Activated B cell treated with CpG ODN at 0.5 μM for 24 hours (primary cell): ENCODE data around the gene MYH6. TPM values are rescaled to one million over a fixed set of nuclear protein-coding genes. Genes with fewer than 3 reads are reported as not detected.

Experiments
- ATAC-seq: fragments of 200-7000 bp; cut with Tn5 transposase; one replicate; pipeline ENCODE4 v1.10.0; 2021; ENCODE audit warnings: low read depth, mild to moderate bottlenecking, moderate library complexity
- CTCF ChIA-PET: fragments of 350-600 bp; sonication (Branson Sonifier 250); formaldehyde crosslinking; loops from one replicate; lab custom pipeline; 2021; ENCODE audit warnings: antibody characterized with exemption; lab: Charles Lee
- POLR2A ChIA-PET: fragments of 350-600 bp; sonication (Branson Sonifier 250); formaldehyde crosslinking; loops from one replicate; lab custom pipeline; 2021; ENCODE audit warnings: antibody characterized with exemption; lab: Charles Lee
- DNase-seq: peaks from one replicate; pipeline ENCODE4 v3.0.0; 2022
- H3K27ac Mint-ChIP-seq: one replicate; pipeline ENCODE4 v1.8.0; 2020; ENCODE audit warnings: mixed read lengths
- H3K27me3 Mint-ChIP-seq: one replicate; pipeline ENCODE4 v1.8.0; 2021; ENCODE audit warnings: mixed read lengths
- H3K36me3 Mint-ChIP-seq: one replicate; pipeline ENCODE4 v1.8.0; 2021; ENCODE audit warnings: low read depth, mixed read lengths
- H3K4me1 Mint-ChIP-seq: one replicate; pipeline ENCODE4 v1.8.0; 2021; ENCODE audit warnings: mixed read lengths
- H3K4me3 Mint-ChIP-seq: one replicate; pipeline ENCODE4 v1.8.0; 2020; ENCODE audit warnings: mild to moderate bottlenecking, mixed read lengths
- H3K9me3 Mint-ChIP-seq: one replicate; pipeline ENCODE4 v1.8.0; 2020; ENCODE audit warnings: mixed read lengths
- CTCF ChIP-seq: fragments of 200-600 bp; IDR thresholded peaks from one replicate; pipeline ENCODE4 v1.8.0; 2022; ENCODE audit warnings: antibody characterized with exemption, mild to moderate bottlenecking
- intact Hi-C: fragments of 100-400 bp; cut with micrococcal nuclease; formaldehyde crosslinking; loops from one replicate; pipeline ENCODE4 v1.15.1; 2024
- total RNA-seq: library from RNA; stranded (reverse); gene quantifications from 2 replicates; pipeline ENCODE4 v1.2.3, GENCODE V29; 2022

MYH6 gene
- total RNA-seq, 1 donor from 2014 or later = not detected

- DNase-seq = no peak
- no peak for ATAC-seq
- intact Hi-C loops = no loop called here
- H3K9me3 Mint-ChIP-seq = no peaks in the 10 kb centered on the region
- H3K27me3 Mint-ChIP-seq = peaks cover 40% of the 10 kb centered on the region
- no peak overlapping the region for H3K27ac Mint-ChIP-seq
- TF ChIP-seq CTCF = no peak
- H3K36me3 Mint-ChIP-seq = no peaks in the 10 kb centered on the region
- ChIA-PET POLR2A (no interaction called here), CTCF (no interaction called here)
- H3K4me3 Mint-ChIP-seq = no peak overlapping the region
- no peaks in the 10 kb centered on the region for H3K4me1 Mint-ChIP-seq
Observed at GRCh38 chr14:23366426-23366921, 41.6 kb downstream of the MYH6 start.

- no peaks in the 10 kb centered on the region for H3K36me3 Mint-ChIP-seq
- H3K4me1 Mint-ChIP-seq = no peaks in the 10 kb centered on the region
- TF ChIP-seq CTCF = no peak
- no peak overlapping the region for H3K4me3 Mint-ChIP-seq
- DNase-seq (no peak), ATAC-seq (no peak)
- POLR2A ChIA-PET = no interaction called here
- no peaks in the 10 kb centered on the region for H3K9me3 Mint-ChIP-seq
- CTCF ChIA-PET = no interaction called here
- intact Hi-C loops = no loop called here
- peaks cover 40% of the 10 kb centered on the region for H3K27me3 Mint-ChIP-seq
- no peak overlapping the region for H3K27ac Mint-ChIP-seq
Observed at GRCh38 chr14:23365732-23366425, 42.2 kb downstream of the MYH6 start.

GRCh38 chr14:23365036-23365731 is 42.9 kb downstream of the MYH6 start, which contains the start of gene EFS:
EFS (minus strand) TSS chr14:23365172; CDS start chr14:23365025, 147 bp downstream.
- intact Hi-C loops = no loop called here
- no peak for TF ChIP-seq CTCF
- H3K4me3 Mint-ChIP-seq = no peak within 1 kb of the TSS

GRCh38 chr14:23364164-23365035 is 43.7 kb downstream of the MYH6 start:
- DNase-seq (no peak), ATAC-seq (no peak)
- intact Hi-C loops = no loop called here
- ChIA-PET POLR2A (no interaction called here), CTCF (no interaction called here)
- H3K27ac Mint-ChIP-seq = no peak overlapping the region
- no peaks in the 10 kb centered on the region for H3K36me3 Mint-ChIP-seq
- no peaks in the 10 kb centered on the region for H3K9me3 Mint-ChIP-seq
- no peak overlapping the region for H3K4me3 Mint-ChIP-seq
- peaks cover 43% of the 10 kb centered on the region for H3K27me3 Mint-ChIP-seq
- H3K4me1 Mint-ChIP-seq = no peaks in the 10 kb centered on the region
- no peak for TF ChIP-seq CTCF

More at GRCh38 chr14:23365036-23365731, 42.9 kb downstream of the MYH6 start, which contains the start of gene EFS:
- ATAC-seq (no peak), DNase-seq (no peak)
- H3K4me1 Mint-ChIP-seq = no peaks in the 10 kb centered on the region
- H3K9me3 Mint-ChIP-seq = no peaks in the 10 kb centered on the region
- ChIA-PET CTCF (no interaction called here), POLR2A (no interaction called here)
- no peak within 1 kb of the TSS for H3K27ac Mint-ChIP-seq
- peaks cover 41% of the 10 kb centered on the region for H3K27me3 Mint-ChIP-seq
- H3K36me3 Mint-ChIP-seq = no peaks in the 10 kb centered on the region
